Endothelial cell of umbilical vein (primary cell): ENCODE data around the gene SRRD. TPM values are rescaled to one million over a fixed set of nuclear protein-coding genes. Genes with fewer than 3 reads are reported as not detected.

Source experiments
- BruUV-seq: library from RNA; stranded (reverse); fragments of 400-500 nt; replicated peaks from 2 replicates; lab custom pipeline; 2021; lab: Mats Ljungman, UMichigan
- CTCF ChIA-PET: fragments of 300-600, 350-600 bp; sonication (Branson Sonifier 250); formaldehyde crosslinking; loops from one replicate; lab custom pipeline; 2021; ENCODE audit warnings: antibody characterized with exemption, inconsistent platforms; lab: Charles Lee
- POLR2A ChIA-PET: fragments of 300-600, 350-600 bp; sonication (Branson Sonifier 250); formaldehyde crosslinking; loops from one replicate; lab custom pipeline; 2021; ENCODE audit warnings: antibody characterized with exemption, inconsistent platforms; lab: Charles Lee
- DNase-seq: peaks from one replicate; pipeline ENCODE4 v3.0.0-alpha.2; 2011; ENCODE audit warnings: low read depth, low spot score
- FAIRE-seq: peaks from 2 replicates; lab custom pipeline; 2011; peaks lifted over from hg19 to GRCh38; lab: Jason Lieb, UNC
- H2AFZ ChIP-seq: 2 replicates; pipeline ENCODE4 v1.6.0; 2012; ENCODE audit warnings: low read depth, low read length, control low read depth, inconsistent platforms
- H3K27ac ChIP-seq: 2 replicates; pipeline ENCODE4 v1.5.1; 2011; ENCODE audit warnings: low read depth, mild to moderate bottlenecking, control low read depth, low read length, moderate library complexity; ENCODE audit not compliant: insufficient read depth
- H3K27me3 ChIP-seq, 2 experiments: 2 replicates each; pipeline versions ENCODE4 v1.6.0 to v1.6.1; 2011; ENCODE audit warnings: low read length in 2 of 2, mixed read lengths in 1 of 2; ENCODE audit not compliant: control insufficient read depth in 2 of 2, insufficient read depth in 2 of 2
- H3K36me3 ChIP-seq, 2 experiments: 2 replicates in 1 of 2; 3 replicates in 1 of 2; pipeline ENCODE4 v1.5.1; 2011; ENCODE audit warnings: low read length in 2 of 2, mild to moderate bottlenecking in 1 of 2, moderate library complexity in 1 of 2; ENCODE audit not compliant: control insufficient read depth in 2 of 2, insufficient read depth in 2 of 2; ENCODE audit errors: extremely low read depth in 1 of 2
- H3K4me1 ChIP-seq: 3 replicates; pipeline ENCODE4 v1.5.1; 2011; ENCODE audit warnings: mild to moderate bottlenecking, low read length; ENCODE audit not compliant: control insufficient read depth, insufficient read depth; ENCODE audit errors: extremely low read depth
- H3K4me2 ChIP-seq: 2 replicates; pipeline ENCODE4 v1.6.1; 2011; ENCODE audit warnings: low read length, control low read depth, mixed read lengths; ENCODE audit not compliant: insufficient read depth
- H3K4me3 ChIP-seq, 3 experiments: fragments of 200-600 bp in 1 of 3; sonication (generic), shearing (Covaris generic) in 1 of 3; replicated peaks in 1 of 3; 2 replicates each; pipeline ENCODE4 v1.5.1; 2011 to 2016; ENCODE audit warnings: control low read depth in 3 of 3, low read length in 3 of 3, mild to moderate bottlenecking in 2 of 3, inconsistent platforms in 1 of 3, low read depth in 1 of 3, moderate library complexity in 1 of 3; ENCODE audit not compliant: insufficient read depth in 1 of 3
- H3K79me2 ChIP-seq: 2 replicates; pipeline ENCODE4 v1.6.0; 2012; ENCODE audit warnings: low read length, inconsistent platforms; ENCODE audit not compliant: control insufficient read depth, insufficient read depth
- H3K9ac ChIP-seq: replicated peaks from 2 replicates; pipeline ENCODE3; 2011; ENCODE audit warnings: low read length, control low read depth; ENCODE audit not compliant: insufficient read depth; ENCODE audit errors: extremely low read depth
- H3K9me1 ChIP-seq: replicated peaks from 3 replicates; pipeline ENCODE4 v1.6.0; 2011; ENCODE audit warnings: mild to moderate bottlenecking, low read length; ENCODE audit not compliant: control insufficient read depth, insufficient read depth; ENCODE audit errors: extremely low read depth
- H3K9me3 ChIP-seq: replicated peaks from 2 replicates; pipeline ENCODE4 v1.5.1; 2012; ENCODE audit warnings: low read length, inconsistent platforms; ENCODE audit not compliant: control insufficient read depth, insufficient read depth
- H4K20me1 ChIP-seq: replicated peaks from 2 replicates; pipeline ENCODE3; 2011; ENCODE audit warnings: mild to moderate bottlenecking, low read length; ENCODE audit not compliant: control insufficient read depth, insufficient read depth; ENCODE audit errors: extremely low read depth
- CTCF ChIP-seq, 2 donors: IDR thresholded peaks; 1 replicate in 1 of 2; 2 replicates in 1 of 2; pipeline ENCODE4 v1.5.1; 2011; ENCODE audit warnings: low read length in 2 of 2, mild to moderate bottlenecking in 2 of 2, moderate library complexity in 2 of 2, control low read depth in 1 of 2, inconsistent platforms in 1 of 2, low read depth in 1 of 2; ENCODE audit not compliant: insufficient read depth in 1 of 2; ENCODE audit errors: extremely low read depth in 1 of 2
- EZH2 ChIP-seq: IDR thresholded peaks from 2 replicates; pipeline ENCODE4 v1.6.1; 2012; ENCODE audit warnings: borderline replicate concordance, low read depth, mild to moderate bottlenecking, moderate library complexity, low read length, inconsistent platforms; ENCODE audit not compliant: severe bottlenecking
- FOS ChIP-seq: IDR thresholded peaks from 2 replicates; pipeline ENCODE4 v1.6.1; 2011; ENCODE audit warnings: mild to moderate bottlenecking, low read length, moderate library complexity, borderline replicate concordance; ENCODE audit not compliant: insufficient read depth
- GATA2 ChIP-seq: IDR thresholded peaks from 2 replicates; pipeline ENCODE4 v1.7.0; 2011; ENCODE audit warnings: low read depth, mild to moderate bottlenecking, moderate library complexity, mixed read lengths, low read length; ENCODE audit not compliant: insufficient read length, insufficient read depth
- JUN ChIP-seq: IDR thresholded peaks from 2 replicates; pipeline ENCODE4 v1.6.1; 2011; ENCODE audit warnings: borderline replicate concordance, low read depth; ENCODE audit not compliant: insufficient read length, insufficient read depth
- MAX ChIP-seq: IDR thresholded peaks from 2 replicates; pipeline ENCODE4 v1.6.1; 2011; ENCODE audit not compliant: insufficient read depth, insufficient read length
- MYC ChIP-seq: IDR thresholded peaks from one replicate; pipeline ENCODE4 v1.6.1; 2011; ENCODE audit warnings: mild to moderate bottlenecking, low read depth, low read length
- POLR2A ChIP-seq: IDR thresholded peaks from 2 replicates; pipeline ENCODE4 v1.6.1; 2012; ENCODE audit warnings: low read depth, mild to moderate bottlenecking, control low read depth, low read length
- POLR2AphosphoS5 ChIP-seq: IDR thresholded peaks from 2 replicates; pipeline ENCODE4 v1.6.1; 2012; ENCODE audit warnings: low read depth, mild to moderate bottlenecking, control low read depth, low read length, moderate library complexity; ENCODE audit not compliant: insufficient read depth
- dilution Hi-C: fragments of 300-500 bp; cut with MboI; formaldehyde crosslinking; loops from one replicate; pipeline ENCODE4 v1.15.0; 2019; ENCODE audit warnings: low sequenced_read_pairs; ENCODE audit not compliant: extremely low pct_ligation_motif_present
- intact Hi-C: fragments of 100-400 bp; cut with micrococcal nuclease; formaldehyde crosslinking; loops from one replicate; pipeline ENCODE4 v1.10.0; 2022
- polyA plus RNA-seq, 4 experiments: library from polyadenylated mRNA; depleted of rRNA in 3 of 4; stranded (reverse) in 3 of 4; unstranded in 1 of 4; fragments of >200 nt; gene quantifications; 2 replicates each; pipeline versions ENCODE4 v1.2.1 to v1.2.3, GENCODE V29; 2011 to 2012; ENCODE audit warnings: missing spikeins in 1 of 4
- total RNA-seq: library from RNA; stranded (reverse); gene quantifications from 2 replicates; pipeline ENCODE4 v1.2.3, GENCODE V29; 2021

The SRRD gene
- total and polyA plus RNA-seq, 2 donors (not counting 3 experiments of a cell fraction or from before 2014, with no cell fraction given): 23.4 to 24.2 TPM

GRCh38 chr22:26479043-26479791 is 4.5 kb upstream of the SRRD start:
- FAIRE-seq: no peak
- POLR2A ChIA-PET: no interaction called here
- peak overlapping the region; percentile 22 for H3K9ac ChIP-seq

More at GRCh38 chr22:26479043-26479791, 4.5 kb upstream of the SRRD start:
- Histone ChIP-seq H2AFZ (peak overlapping the region; percentile 11), H3K9me1 (no peaks in the 10 kb centered on the region), H3K4me1 (peaks cover 22% of the 10 kb centered on the region), H3K4me3 (no peak overlapping the region), H3K79me2 (peaks cover 25% of the 10 kb centered on the region), H3K36me3 (peaks cover 5 to 11% of the 10 kb centered on the region in 2 experiments), H3K27me3 (no peaks in the 10 kb centered on the region), H4K20me1 (no peaks in the 10 kb centered on the region), H3K27ac (no peak overlapping the region), H3K9me3 (no peaks in the 10 kb centered on the region), H3K4me2 (no peak overlapping the region)
- BruUV-seq: no TSS peak
- dilution Hi-C loops (no loop called here), intact Hi-C loops (no loop called here)
- DNase-seq: no peak
- TF ChIP-seq MYC (no peak), GATA2 (no peak), FOS (no peak), CTCF (IDR thresholded peaks at IDR 0.05; ENCODE audit: extremely low read depth in 1 of 2, insufficient read depth in 1 of 2, low read depth in 1 of 2, low read length in 2 of 2) (no peak), POLR2AphosphoS5 (no peak), JUN (no peak), MAX (no peak), POLR2A (no peak), EZH2 (no peak)
- CTCF ChIA-PET: interaction anchor here (0.8 to 1.4 kb wide), 3 partner anchors 15 to 176 kb away, joined by 3 to 4 read pairs (median 3); no protein-coding TSS in a partner anchor
